NB4 (cell line): Measurements from ENCODE around the gene HELZ.

Experiments
- DNase-seq: peaks from one replicate; pipeline ENCODE4 v3.0.0; 2010; ENCODE audit warnings: low read depth
- H3K4me3 ChIP-seq: one replicate; pipeline ENCODE4 v1.5.1; 2011; ENCODE audit warnings: mild to moderate bottlenecking, low read depth, low read length, moderate library complexity
- CTCF ChIP-seq: IDR thresholded peaks from one replicate; pipeline ENCODE4 v1.5.1; 2012; ENCODE audit warnings: low read depth, low read length
- MAX ChIP-seq: IDR thresholded peaks from 2 replicates; pipeline ENCODE4 v1.6.1; 2011; ENCODE audit warnings: low read depth, low read length
- MYC ChIP-seq: IDR thresholded peaks from 2 replicates; pipeline ENCODE4 v1.6.1; 2011; ENCODE audit warnings: low read depth, low read length
- POLR2A ChIP-seq: IDR thresholded peaks from 2 replicates; pipeline ENCODE4 v1.6.1; 2011; ENCODE audit warnings: mild to moderate bottlenecking; ENCODE audit not compliant: insufficient read length; ENCODE audit errors: extremely low read depth

HELZ gene

GRCh38 chr17:67038861-67039365 is 206.1 kb downstream of the HELZ start:
- DNase-seq: no peak
- no peak overlapping the region for H3K4me3 ChIP-seq
- no peak for TF ChIP-seq CTCF
- TF ChIP-seq MAX: no peak
- no peak for TF ChIP-seq MYC
- TF ChIP-seq POLR2A: no peak

- no peak for DNase-seq
- no peak overlapping the region for H3K4me3 ChIP-seq
- no peak for TF ChIP-seq CTCF
Measured at GRCh38 chr17:67035131-67036083, 209.6 kb downstream of the HELZ start.

GRCh38 chr17:67033613-67034012 is 211.4 kb downstream of the HELZ start:
- TF ChIP-seq CTCF (no peak), POLR2A (no peak), MAX (no peak), MYC (no peak)
- no peak overlapping the region for H3K4me3 ChIP-seq
- DNase-seq: no peak

- DNase-seq: no peak
- TF ChIP-seq CTCF: no peak
- TF ChIP-seq MYC: no peak
- no peak for TF ChIP-seq MAX
- TF ChIP-seq POLR2A: no peak
- no peak overlapping the region for H3K4me3 ChIP-seq
Measured at GRCh38 chr17:67032985-67033384, 212.0 kb downstream of the HELZ start.

GRCh38 chr17:67032382-67032781 is 212.6 kb downstream of the HELZ start:
- TF ChIP-seq CTCF (no peak), POLR2A (no peak), MAX (no peak), MYC (no peak)
- H3K4me3 ChIP-seq: no peak overlapping the region
- no peak for DNase-seq
